B cell (primary cell): ENCODE data around the gene EPC1. TPM values are rescaled to one million over a fixed set of nuclear protein-coding genes. Genes with fewer than 3 reads are reported as not detected.
"Not testable (repeated sequence)": the region's sequence is repeated elsewhere in the genome, so short reads cannot be mapped to it uniquely, and the experiment has no call there.

Source experiments
- ATAC-seq: fragments of 200-7000 bp; cut with Tn5 transposase; one replicate; pipeline ENCODE4 v1.10.0; 2021; ENCODE audit warnings: low read depth, mild to moderate bottlenecking, moderate number of reproducible peaks, moderate library complexity
- CTCF ChIA-PET: fragments of 350-600 bp; sonication (Branson Sonifier 250); formaldehyde crosslinking; loops from one replicate; lab custom pipeline; 2021; ENCODE audit warnings: antibody characterized with exemption, inconsistent platforms; lab: Charles Lee
- POLR2A ChIA-PET: fragments of 350-600 bp; sonication (Branson Sonifier 250); formaldehyde crosslinking; loops from one replicate; lab custom pipeline; 2021; ENCODE audit warnings: antibody characterized with exemption; lab: Charles Lee
- DNase-seq: peaks from one replicate; pipeline ENCODE4 v3.0.0; 2013
- H2AFZ ChIP-seq: 2 replicates; pipeline ENCODE4 v1.6.1; 2012; ENCODE audit warnings: mild to moderate bottlenecking, low read depth, low read length; ENCODE audit not compliant: insufficient read depth, poor library complexity, severe bottlenecking
- H3K27ac ChIP-seq, 2 donors: 1 replicate in 1 of 2; 2 replicates in 1 of 2; pipeline ENCODE4 v1.5.1; 2012 to 2013; ENCODE audit warnings: low read length in 2 of 2, mild to moderate bottlenecking in 2 of 2, moderate library complexity in 1 of 2
- H3K27me3 ChIP-seq, 4 experiments: fragments of 200-600 bp in 1 of 4; sonication (generic) in 1 of 4; replicated peaks in 1 of 4; 1 replicate in 2 of 4; 2 replicates in 2 of 4; pipeline versions ENCODE4 v1.6.1 to v1.7.0; 2013 to 2016; ENCODE audit warnings: low read length in 3 of 4, mild to moderate bottlenecking in 2 of 4, mixed read lengths in 1 of 4, moderate library complexity in 1 of 4; ENCODE audit not compliant: insufficient read depth in 4 of 4, control insufficient read depth in 3 of 4; ENCODE audit errors: control extremely low read depth in 1 of 4
- H3K36me3 ChIP-seq, 2 experiments: replicated peaks in 1 of 2; 1 replicate in 1 of 2; 2 replicates in 1 of 2; pipeline versions ENCODE4 v1.6.1 to v1.7.1; 2013; ENCODE audit warnings: low read length in 1 of 2; ENCODE audit not compliant: insufficient read depth in 2 of 2, control insufficient read depth in 1 of 2; ENCODE audit errors: control extremely low read depth in 1 of 2, extremely low read depth in 1 of 2
- H3K4me1 ChIP-seq, 2 donors: fragments of 200-600 bp in 1 of 2; sonication (generic) in 1 of 2; 1 replicate in 1 of 2; 2 replicates in 1 of 2; pipeline versions ENCODE4 v1.5.1 to v1.6.1; 2013 to 2017; ENCODE audit warnings: low read length in 2 of 2; ENCODE audit not compliant: control insufficient read depth in 2 of 2, insufficient read depth in 2 of 2
- H3K4me2 ChIP-seq: replicated peaks from 2 replicates; pipeline ENCODE3; 2012; ENCODE audit warnings: mild to moderate bottlenecking, low read depth, low read length; ENCODE audit not compliant: poor library complexity, severe bottlenecking
- H3K4me3 ChIP-seq, 5 experiments: fragments of 200-600 bp in 1 of 5; sonication (generic) in 1 of 5; 1 replicate in 3 of 5; 2 replicates in 2 of 5; pipeline versions ENCODE4 v1.5.1 to v1.7.0; 2011 to 2016; ENCODE audit warnings: low read length in 4 of 5, mild to moderate bottlenecking in 4 of 5, low read depth in 2 of 5, control low read depth in 1 of 5, moderate library complexity in 1 of 5; ENCODE audit not compliant: insufficient read depth in 1 of 5; ENCODE audit errors: control extremely low read depth in 1 of 5, extremely low read depth in 1 of 5
- H3K79me2 ChIP-seq: fragments of 200-600 bp; sonication (generic); one replicate; pipeline ENCODE4 v1.6.0; 2016; ENCODE audit warnings: low read length; ENCODE audit not compliant: control insufficient read depth, insufficient read depth
- H3K9ac ChIP-seq: fragments of 200-600 bp; sonication (generic); 2 replicates; pipeline ENCODE4 v1.6.1; 2017; ENCODE audit warnings: mild to moderate bottlenecking, low read length, moderate library complexity
- H3K9me3 ChIP-seq, 3 donors: one replicate each; pipeline versions ENCODE4 v1.6.1 to v1.7.1; 2013; ENCODE audit warnings: low read length in 2 of 3; ENCODE audit not compliant: control insufficient read depth in 2 of 3, insufficient read depth in 1 of 3; ENCODE audit errors: control extremely low read depth in 1 of 3
- H4K20me1 ChIP-seq: 2 replicates; pipeline ENCODE4 v1.6.0; 2012; ENCODE audit warnings: mild to moderate bottlenecking, low read length; ENCODE audit not compliant: insufficient read depth, control insufficient read depth, poor library complexity, severe bottlenecking
- H3K27ac Mint-ChIP-seq: one replicate; pipeline ENCODE4 v1.8.0; 2021; ENCODE audit warnings: mixed read lengths
- H3K27me3 Mint-ChIP-seq: one replicate; pipeline ENCODE4 v1.8.0; 2021; ENCODE audit warnings: mixed read lengths
- H3K4me1 Mint-ChIP-seq: one replicate; pipeline ENCODE4 v1.8.0; 2021; ENCODE audit warnings: mixed read lengths
- H3K4me3 Mint-ChIP-seq: one replicate; pipeline ENCODE4 v1.8.0; 2021; ENCODE audit warnings: mixed read lengths
- H3K9me3 Mint-ChIP-seq: one replicate; pipeline ENCODE4 v1.8.0; 2022; ENCODE audit warnings: mixed read lengths; ENCODE audit not compliant: insufficient read depth
- WGBS: methylation state at CpG from one replicate; pipeline ENCODE4 v1.1.5; 2013; ENCODE audit warnings: missing lambda C conversion rate; ENCODE audit not compliant: insufficient coverage; 5-methylcytosine and 5-hydroxymethylcytosine counted together
- intact Hi-C: fragments of 100-400 bp; cut with micrococcal nuclease; formaldehyde crosslinking; loops from one replicate; pipeline ENCODE4 v1.10.0; 2022
- polyA plus RNA-seq: library from polyadenylated mRNA; depleted of rRNA; stranded (reverse); fragments of >200 nt; gene quantifications from 2 replicates; pipeline ENCODE4 v1.2.3, GENCODE V29; 2012
- small RNA-seq: library from RNA; depleted of rRNA; stranded (forward); fragments of <200 nt; gene quantifications from one replicate; pipeline ENCODE3, GENCODE V24; 2012; ENCODE audit warnings: low replicate concordance, low read depth; ENCODE audit not compliant: insufficient read length
- total RNA-seq, 2 donors: library from RNA; stranded (reverse); fragments of 120-200 nt in 1 of 2; gene quantifications; 1 replicate in 1 of 2; 2 replicates in 1 of 2; pipeline versions ENCODE4 v1.2.3 to v1.2.4, GENCODE V29; 2013 to 2022

EPC1 gene
- total and polyA plus RNA-seq, 2 donors (not counting 1 experiment from before 2014, with no cell fraction given): 120 to 220 TPM

GRCh38 chr10:32219156-32219555, 127.8 kb downstream of the EPC1 start:
- POLR2A ChIA-PET, H3K4me1 ChIP-seq, H4K20me1 ChIP-seq, H3K4me3 ChIP-seq, H3K4me3 Mint-ChIP-seq, H3K9me3 Mint-ChIP-seq, H3K36me3 ChIP-seq, H3K27ac ChIP-seq, H3K27me3 ChIP-seq, H3K4me2 ChIP-seq, H3K4me1 Mint-ChIP-seq, H2AFZ ChIP-seq, CTCF ChIA-PET, H3K27ac Mint-ChIP-seq, H3K9ac ChIP-seq, ATAC-seq, intact Hi-C loops, H3K79me2 ChIP-seq, DNase-seq: not testable (repeated sequence)
- H3K27me3 Mint-ChIP-seq: peaks cover 15% of the 10 kb centered on the region
- H3K9me3 ChIP-seq: peaks cover 3 to 19% (median 8%) of the 10 kb centered on the region in 3 donors
- 100% methylated on average over 2 of the region's 6 CpGs for WGBS

DNA sequence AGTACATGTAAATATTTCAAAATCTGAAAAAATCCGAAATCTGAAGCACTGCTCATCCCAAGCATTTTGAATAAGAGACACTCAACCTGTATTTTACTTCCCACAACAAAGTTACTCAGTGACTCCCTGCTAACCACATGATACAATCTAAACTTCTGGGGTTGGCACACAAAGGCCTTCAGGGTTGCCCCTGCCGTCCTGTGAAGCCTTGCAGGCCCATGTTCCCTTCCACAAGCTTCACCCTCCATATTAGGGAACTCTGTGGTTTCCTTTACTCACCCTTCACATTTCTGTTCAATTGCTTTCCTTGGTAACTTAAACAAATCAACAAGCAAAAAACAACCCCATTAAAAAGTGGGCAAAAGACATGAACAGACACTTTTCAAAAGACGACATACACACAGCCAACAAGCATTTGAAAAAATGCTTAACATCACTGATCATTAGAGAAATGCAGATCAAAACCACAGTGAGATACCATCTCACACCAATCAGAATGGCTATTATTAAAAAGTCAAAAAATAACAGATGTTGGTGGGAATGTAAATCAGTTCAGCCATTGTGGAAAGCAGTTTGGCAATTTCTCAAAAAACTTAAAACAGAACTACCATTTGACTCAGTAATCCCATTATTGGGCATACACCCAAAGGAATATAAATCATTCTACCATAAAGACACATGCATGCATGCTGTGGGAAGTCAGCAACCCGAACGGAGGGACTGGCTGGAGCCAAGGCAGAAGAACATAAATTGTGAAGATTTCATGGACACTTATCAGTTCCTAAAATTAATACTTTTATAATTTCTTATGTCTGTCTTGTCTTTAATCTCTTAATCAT, 128.5 kb downstream of the EPC1 start:
- H3K27ac ChIP-seq, H3K4me3 Mint-ChIP-seq, H3K9me3 Mint-ChIP-seq, H3K4me1 ChIP-seq, H2AFZ ChIP-seq, H3K4me3 ChIP-seq, POLR2A ChIA-PET, H3K4me1 Mint-ChIP-seq, H3K4me2 ChIP-seq, H3K27ac Mint-ChIP-seq, intact Hi-C loops, DNase-seq, CTCF ChIA-PET, H4K20me1 ChIP-seq, ATAC-seq, H3K27me3 ChIP-seq, H3K79me2 ChIP-seq, H3K9ac ChIP-seq, H3K36me3 ChIP-seq: not testable (repeated sequence)
- H3K9me3 ChIP-seq: peaks cover 2 to 19% (median 8%) of the 10 kb centered on the region in 3 donors
- WGBS: 73% methylated on average over 3 of the region's 5 CpGs
- peaks cover 19% of the 10 kb centered on the region for H3K27me3 Mint-ChIP-seq

Small RNAs within 50 kb of the gene (small RNA-seq; reads per million reads assigned to genes)
- gene RNU6-1244P: not detected

Other genes starting within 250 kb of the EPC1 start
- 23.5 and 26.6 TPM in 2 replicates for gene CCDC7, start 99.0 kb upstream of the EPC1 start, total RNA-seq
- 2.6 and 3.4 TPM in 2 replicates for gene CCDC7, start 99.0 kb upstream of the EPC1 start, polyA plus RNA-seq